Upper lobe of left lung (tissue), 6 donors: ENCODE data around the gene KCND2. TPM values are rescaled to one million over a fixed set of nuclear protein-coding genes. Genes with fewer than 3 reads are reported as not detected.
"Not testable (repeated sequence)": the region's sequence is repeated elsewhere in the genome, so short reads cannot be mapped to it uniquely, and the experiment has no call there.

Experiments
- ATAC-seq, 2 donors: fragments of 200-7000 bp; cut with Tn5 transposase; one replicate each; pipeline ENCODE4 v1.9.1; 2022; ENCODE audit warnings: mild to moderate bottlenecking in 2 of 2, moderate library complexity in 2 of 2; ENCODE audit not compliant: low FRiP score in 2 of 2
- DNase-seq, 2 donors: peaks; one replicate each; pipeline ENCODE4 v3.0.0-alpha.2; 2019 to 2020
- H3K27ac ChIP-seq, 4 donors: fragments of 200-600 bp; sonication (generic); one replicate each; pipeline ENCODE4 v1.5.1; 2016 to 2019
- H3K27me3 ChIP-seq, 4 donors: fragments of 200-600 bp; sonication (generic); one replicate each; pipeline ENCODE4 v1.5.1; 2017 to 2019
- H3K36me3 ChIP-seq, 4 donors: fragments of 200-600 bp; sonication (generic); one replicate each; pipeline ENCODE4 v1.5.1; 2016 to 2019
- H3K4me1 ChIP-seq, 4 donors: fragments of 200-600 bp; sonication (generic); one replicate each; pipeline ENCODE4 v1.5.1; 2018 to 2019
- H3K4me3 ChIP-seq, 4 donors: fragments of 200-600 bp; sonication (generic); one replicate each; pipeline ENCODE4 v1.5.1; 2017 to 2019; ENCODE audit warnings: mild to moderate bottlenecking in 2 of 4, moderate library complexity in 1 of 4
- H3K9me3 ChIP-seq, 4 donors: fragments of 200-600 bp; sonication (generic); one replicate each; pipeline ENCODE4 v1.5.1; 2018 to 2019
- CTCF ChIP-seq, 6 experiments: fragments of 450-650 bp in 4 of 6; fragments of 200-600 bp in 2 of 6; sonication (generic) in 2 of 6; IDR thresholded peaks; one replicate each; pipeline ENCODE4 v1.5.1; 2016 to 2019; ENCODE audit warnings: antibody characterized with exemption in 6 of 6
- EP300 ChIP-seq, 4 donors: sonication (generic); formaldehyde crosslinking; IDR thresholded peaks; one replicate each; pipeline ENCODE4 v1.5.1; 2017; ENCODE audit warnings: antibody characterized with exemption in 4 of 4, control low read depth in 2 of 4
- POLR2A ChIP-seq, 4 donors: fragments of 450-650 bp; IDR thresholded peaks; one replicate each; pipeline ENCODE4 v1.5.1; 2016 to 2017; ENCODE audit warnings: antibody characterized with exemption in 4 of 4, mild to moderate bottlenecking in 2 of 4
- POLR2AphosphoS5 ChIP-seq, 2 donors: sonication (generic); formaldehyde crosslinking; IDR thresholded peaks; one replicate each; pipeline ENCODE4 v1.5.1; 2017; ENCODE audit warnings: antibody characterized with exemption in 2 of 2
- WGBS, 2 donors: methylation state at CpG; one replicate each; pipeline ENCODE4 v1.1.5; 2017 to 2018; 5-methylcytosine and 5-hydroxymethylcytosine counted together
- total RNA-seq, 6 donors: library from RNA; depleted of rRNA in 4 of 6; stranded (reverse); fragments of >200 nt in 4 of 6; gene quantifications; one replicate each; pipeline versions ENCODE4 v1.1.0 to v1.2.1, GENCODE V29; 2016 to 2021
- donor health status: DM: no; HTN: no; CAD: no; lungs with moderate emphysema.
- donor health status: DM: no; HTN: yes; CAD: no; lungs with severe emphysema.

KCND2 gene
- total RNA-seq, 6 donors from 2014 or later = under 0.01 to 0.67 (median 0.23) TPM; not detected in 2

- no peak overlapping the region for H3K27ac ChIP-seq
- H3K27me3 ChIP-seq = no peaks in the 10 kb centered on the region
- ATAC-seq (no peak), DNase-seq (no peak)
- WGBS, 2 donors = 81 to 85% methylated on average over 1 of the region's 1 CpG
- TF ChIP-seq POLR2AphosphoS5 (IDR thresholded peaks at IDR 0.05) (no peak), CTCF (IDR thresholded peaks at IDR 0.05) (no peak), POLR2A (IDR thresholded peaks at IDR 0.05) (no peak), EP300 (IDR thresholded peaks at IDR 0.05) (no peak)
- H3K4me3 ChIP-seq = no peak overlapping the region
- H3K9me3 ChIP-seq = no peaks in the 10 kb centered on the region
- no peaks in the 10 kb centered on the region for H3K4me1 ChIP-seq
- no peaks in the 10 kb centered on the region for H3K36me3 ChIP-seq
Measured at GRCh38 chr7:120233338-120233737, 39.6 kb upstream of the KCND2 start.

DNA sequence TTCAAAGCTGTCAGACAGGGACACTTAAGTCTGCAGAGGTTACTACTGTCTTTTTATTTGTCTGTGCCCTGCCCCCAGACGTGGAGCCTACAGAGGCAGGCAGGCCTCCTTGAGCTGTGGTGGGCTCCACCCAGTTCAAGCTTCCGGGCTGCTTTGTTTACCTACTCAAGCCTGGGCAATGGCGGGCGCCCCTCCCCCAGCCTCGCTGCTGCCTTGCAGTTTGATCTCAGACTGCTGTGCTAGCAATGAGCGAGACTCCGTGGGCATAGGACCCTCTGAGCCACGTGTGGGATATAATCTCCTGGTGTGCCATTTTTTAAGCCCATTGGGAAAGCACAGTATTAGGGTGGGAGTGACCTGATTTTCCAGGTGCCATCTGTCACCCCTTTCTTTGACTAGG is 32.6 kb upstream of the KCND2 start:
- 75 to 84% methylated on average over 2 to 8 of the region's 8 CpGs for WGBS, 2 donors
- H3K27me3 ChIP-seq, H3K27ac ChIP-seq, ATAC-seq, H3K4me3 ChIP-seq, H3K9me3 ChIP-seq, H3K36me3 ChIP-seq, H3K4me1 ChIP-seq: not testable (repeated sequence)
- DNase-seq = peak in 1 of 2 donors; percentile 29

DNA sequence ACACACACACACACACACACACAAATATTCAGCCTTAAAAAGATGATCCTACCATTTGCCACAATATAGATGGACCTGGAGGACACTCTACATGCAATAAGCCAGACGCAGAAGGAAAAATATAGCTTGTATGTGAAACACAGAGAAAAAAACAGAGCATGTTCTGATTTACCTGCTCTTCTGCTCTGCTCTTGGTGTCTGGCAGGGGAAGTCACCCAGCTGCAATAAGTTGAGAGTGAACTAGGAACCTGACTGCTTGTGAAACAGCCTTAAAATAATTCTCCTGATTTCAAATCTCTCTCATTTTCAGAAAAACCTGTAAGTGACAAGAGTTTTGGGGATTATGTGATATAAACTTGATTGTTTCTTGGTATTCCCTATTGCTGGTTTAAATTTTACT is 31.0 kb upstream of the KCND2 start:
- no peak overlapping the region for H3K27ac ChIP-seq
- TF ChIP-seq POLR2AphosphoS5 (IDR thresholded peaks at IDR 0.05) (no peak), CTCF (IDR thresholded peaks at IDR 0.05) (no peak), POLR2A (IDR thresholded peaks at IDR 0.05) (no peak), EP300 (IDR thresholded peaks at IDR 0.05) (no peak)
- WGBS, 2 donors = 82 to 92% methylated on average over 1 of the region's 1 CpG
- no peaks in the 10 kb centered on the region for H3K27me3 ChIP-seq
- H3K4me3 ChIP-seq = no peak overlapping the region
- ATAC-seq (no peak), DNase-seq (no peak)
- H3K36me3 ChIP-seq = no peaks in the 10 kb centered on the region
- H3K4me1 ChIP-seq = no peaks in the 10 kb centered on the region
- H3K9me3 ChIP-seq = no peaks in the 10 kb centered on the region

DNA sequence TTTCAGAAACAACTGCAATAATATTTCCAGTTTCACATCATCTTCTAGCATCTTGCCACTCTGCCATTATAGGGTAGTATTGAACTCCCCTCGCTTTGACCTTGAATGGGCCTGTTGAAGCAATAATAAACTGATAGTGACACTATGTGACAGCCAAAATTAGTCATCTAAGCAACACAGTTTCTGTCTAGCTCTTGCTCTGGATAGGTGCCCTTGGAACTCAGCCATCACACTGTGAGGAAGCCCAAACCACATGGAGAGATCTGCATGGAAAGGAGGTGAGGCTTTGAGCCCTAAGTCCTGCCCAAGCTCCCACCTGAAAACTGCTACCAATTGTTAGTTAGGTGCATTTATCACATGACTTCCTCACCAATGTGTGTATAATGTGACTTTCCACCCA is 18.1 kb upstream of the KCND2 start:
- peak in 1 of 2 donors; percentile 32 for ATAC-seq
- no peak for DNase-seq
- 33 to 64% methylated on average over 1 of the region's 1 CpG for WGBS, 2 donors

DNA sequence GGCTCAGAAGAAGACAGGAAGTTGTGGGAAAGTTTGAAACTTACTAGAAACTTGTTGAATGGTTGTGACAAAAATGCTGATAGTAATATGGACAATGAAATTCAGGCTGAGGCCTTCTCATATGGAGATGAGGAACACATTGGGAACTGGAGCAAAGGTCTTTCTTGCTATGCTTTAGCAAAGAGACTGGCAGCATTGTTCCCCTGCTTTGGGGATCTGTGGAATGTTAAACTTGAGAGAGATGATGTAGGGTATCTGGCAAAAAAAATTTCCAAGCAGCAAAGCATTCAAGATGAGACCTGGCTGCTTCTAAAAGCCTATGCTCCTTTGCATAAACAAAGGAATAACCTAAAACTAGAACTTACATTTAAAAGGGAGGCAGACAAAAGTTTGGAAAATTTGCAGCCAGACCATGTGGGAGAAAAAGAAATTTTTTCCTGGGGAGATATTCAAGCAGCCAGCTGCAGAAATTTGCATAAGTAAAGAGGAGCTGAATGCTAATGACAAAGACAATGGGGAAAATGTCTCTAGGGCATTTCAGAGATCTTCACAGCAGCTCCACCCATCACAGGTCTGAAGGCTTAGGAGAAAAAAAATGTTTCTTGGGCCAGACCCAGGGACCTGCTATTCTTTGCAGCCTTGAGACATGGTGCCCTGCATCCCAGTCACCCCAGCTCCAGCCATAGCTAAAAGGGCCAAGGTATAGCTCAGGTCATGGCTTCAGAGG is 16.5 kb upstream of the KCND2 start:
- DNase-seq (no peak), ATAC-seq (no peak)
- Histone ChIP-seq H3K4me1 (no peaks in the 10 kb centered on the region), H3K36me3 (no peaks in the 10 kb centered on the region), H3K4me3 (no peak overlapping the region), H3K27ac (no peak overlapping the region), H3K9me3 (peaks cover 0 to 6% (median 0%) of the 10 kb centered on the region in 4 donors), H3K27me3 (no peaks in the 10 kb centered on the region)
- TF ChIP-seq POLR2A (IDR thresholded peaks at IDR 0.05) (no peak), CTCF (IDR thresholded peaks at IDR 0.05) (no peak), EP300 (IDR thresholded peaks at IDR 0.05) (no peak), POLR2AphosphoS5 (IDR thresholded peaks at IDR 0.05) (no peak)

More for the DNA sequence above, 18.1 kb upstream of the KCND2 start:
- TF ChIP-seq POLR2A (IDR thresholded peaks at IDR 0.05) (no peak), CTCF (IDR thresholded peaks at IDR 0.05) (no peak), EP300 (IDR thresholded peaks at IDR 0.05) (no peak), POLR2AphosphoS5 (IDR thresholded peaks at IDR 0.05) (no peak)
- H3K36me3 ChIP-seq = no peaks in the 10 kb centered on the region
- H3K9me3 ChIP-seq = peaks cover 0 to 6% (median 0%) of the 10 kb centered on the region in 4 donors
- H3K27ac ChIP-seq = no peak overlapping the region
- H3K4me3 ChIP-seq = no peak overlapping the region
- no peaks in the 10 kb centered on the region for H3K27me3 ChIP-seq
- H3K4me1 ChIP-seq = no peaks in the 10 kb centered on the region
